Measurements from ENCODE around the gene PSMD1. TPM values are rescaled to one million over a fixed set of nuclear protein-coding genes. Genes with fewer than 3 reads are reported as not detected.

The PSMD1 gene
- total and polyA plus RNA-seq, 2 experiments from 2014 or later = 148 to 177 TPM

DNA sequence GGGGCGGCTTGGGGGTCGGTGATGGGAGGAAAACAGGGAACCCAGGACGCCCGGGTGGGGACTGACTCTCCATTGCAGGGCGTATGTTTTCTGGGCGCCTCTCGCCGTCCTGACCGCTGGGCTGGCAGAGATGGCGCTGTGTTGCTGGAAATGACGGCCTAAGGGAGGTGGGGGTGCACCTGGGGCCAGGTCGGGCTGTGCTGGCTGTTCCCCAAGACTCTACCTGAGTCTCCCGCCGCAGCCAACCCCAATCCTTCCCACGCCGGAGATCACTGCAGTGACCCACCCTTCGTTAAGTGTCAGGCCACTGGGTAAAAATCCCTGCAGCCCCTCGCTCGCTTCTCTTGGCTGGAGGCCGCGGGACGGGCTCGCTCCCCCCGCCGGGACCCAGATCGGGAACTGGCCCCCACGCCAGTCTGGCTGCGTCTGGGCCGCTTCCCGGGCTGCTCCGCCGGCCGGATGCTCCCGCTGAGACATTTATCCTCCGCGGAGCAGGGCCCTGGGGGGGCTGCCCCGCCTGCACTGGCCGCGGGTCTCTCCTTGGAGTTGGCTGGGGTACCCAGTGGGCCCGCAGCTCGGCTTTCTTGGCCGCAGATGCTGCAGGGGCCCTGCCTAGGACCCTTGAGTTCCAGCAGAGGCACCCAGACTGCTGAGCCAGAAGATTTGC, 134.0 kb downstream of the PSMD1 start:
- peak overlapping the region; percentile 92 for H3K27ac ChIP-seq (ENCODE audit: low read depth)
- H3K4me1 ChIP-seq (ENCODE audit: insufficient read depth) = peaks cover 24% of the 10 kb centered on the region
- no peaks in the 10 kb centered on the region for H3K36me3 Mint-ChIP-seq (ENCODE audit: low read depth)
- DNase-seq (ENCODE audit: low spot score) (peak; percentile 83), ATAC-seq (peak; percentile 84)
- H3K79me2 ChIP-seq (replicated peaks; ENCODE audit: insufficient read depth) = no peaks in the 10 kb centered on the region
- H3K27me3 ChIP-seq (ENCODE audit: insufficient read depth) = no peaks in the 10 kb centered on the region
- H3K9me3 Mint-ChIP-seq = no peaks in the 10 kb centered on the region
- no peaks in the 10 kb centered on the region for H3K9me2 ChIP-seq (ENCODE audit: insufficient read depth)
- peaks cover 18% of the 10 kb centered on the region for H3F3A ChIP-seq (replicated peaks; ENCODE audit: low read depth)
- no peaks in the 10 kb centered on the region for H4K20me1 ChIP-seq (replicated peaks; ENCODE audit: insufficient read depth)
- peak overlapping the region; percentile 88 for H2AFZ ChIP-seq
- TF ChIP-seq ZNF114 (CRISPR knock-in tag; IDR thresholded peaks at IDR 0.05) = no peak
- peak; percentile 37 for TF ChIP-seq POLR2AphosphoS5 (IDR thresholded peaks at IDR 0.05; ENCODE audit: low read depth)
- TF ChIP-seq, protein P1, sequence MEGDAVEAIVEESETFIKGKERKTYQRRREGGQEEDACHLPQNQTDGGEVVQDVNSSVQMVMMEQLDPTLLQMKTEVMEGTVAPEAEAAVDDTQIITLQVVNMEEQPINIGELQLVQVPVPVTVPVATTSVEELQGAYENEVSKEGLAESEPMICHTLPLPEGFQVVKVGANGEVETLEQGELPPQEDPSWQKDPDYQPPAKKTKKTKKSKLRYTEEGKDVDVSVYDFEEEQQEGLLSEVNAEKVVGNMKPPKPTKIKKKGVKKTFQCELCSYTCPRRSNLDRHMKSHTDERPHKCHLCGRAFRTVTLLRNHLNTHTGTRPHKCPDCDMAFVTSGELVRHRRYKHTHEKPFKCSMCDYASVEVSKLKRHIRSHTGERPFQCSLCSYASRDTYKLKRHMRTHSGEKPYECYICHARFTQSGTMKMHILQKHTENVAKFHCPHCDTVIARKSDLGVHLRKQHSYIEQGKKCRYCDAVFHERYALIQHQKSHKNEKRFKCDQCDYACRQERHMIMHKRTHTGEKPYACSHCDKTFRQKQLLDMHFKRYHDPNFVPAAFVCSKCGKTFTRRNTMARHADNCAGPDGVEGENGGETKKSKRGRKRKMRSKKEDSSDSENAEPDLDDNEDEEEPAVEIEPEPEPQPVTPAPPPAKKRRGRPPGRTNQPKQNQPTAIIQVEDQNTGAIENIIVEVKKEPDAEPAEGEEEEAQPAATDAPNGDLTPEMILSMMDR (conservative IDR thresholded peaks at IDR 0.05; ENCODE audit: low read depth in 2 of 2) = peak; percentile 33 to 53
- TF ChIP-seq CREB1 (CRISPR knock-in tag; IDR thresholded peaks at IDR 0.05; ENCODE audit: low read depth) = 0 out of 2 replicates have a peak, but pooled peaks have one; percentile 19
- no peak for TF ChIP-seq ZNF331 (CRISPR knock-in tag; IDR thresholded peaks at IDR 0.05; ENCODE audit: low read depth)
- no peaks in the 10 kb centered on the region for H3K36me3 ChIP-seq (ENCODE audit: insufficient read depth)
- H3K4me3 Mint-ChIP-seq = peak overlapping the region; percentile 66
- peaks cover 29% of the 10 kb centered on the region for H3K27me3 Mint-ChIP-seq (ENCODE audit: insufficient read depth, low read depth, poor library complexity)
- H3K4me1 Mint-ChIP-seq = peaks cover 29% of the 10 kb centered on the region
- H3K4me3 ChIP-seq = peak overlapping the region; percentile 52
- H3K4me2 ChIP-seq = peak overlapping the region; percentile 81
- H3K27ac Mint-ChIP-seq = peak overlapping the region; percentile 86

DNA sequence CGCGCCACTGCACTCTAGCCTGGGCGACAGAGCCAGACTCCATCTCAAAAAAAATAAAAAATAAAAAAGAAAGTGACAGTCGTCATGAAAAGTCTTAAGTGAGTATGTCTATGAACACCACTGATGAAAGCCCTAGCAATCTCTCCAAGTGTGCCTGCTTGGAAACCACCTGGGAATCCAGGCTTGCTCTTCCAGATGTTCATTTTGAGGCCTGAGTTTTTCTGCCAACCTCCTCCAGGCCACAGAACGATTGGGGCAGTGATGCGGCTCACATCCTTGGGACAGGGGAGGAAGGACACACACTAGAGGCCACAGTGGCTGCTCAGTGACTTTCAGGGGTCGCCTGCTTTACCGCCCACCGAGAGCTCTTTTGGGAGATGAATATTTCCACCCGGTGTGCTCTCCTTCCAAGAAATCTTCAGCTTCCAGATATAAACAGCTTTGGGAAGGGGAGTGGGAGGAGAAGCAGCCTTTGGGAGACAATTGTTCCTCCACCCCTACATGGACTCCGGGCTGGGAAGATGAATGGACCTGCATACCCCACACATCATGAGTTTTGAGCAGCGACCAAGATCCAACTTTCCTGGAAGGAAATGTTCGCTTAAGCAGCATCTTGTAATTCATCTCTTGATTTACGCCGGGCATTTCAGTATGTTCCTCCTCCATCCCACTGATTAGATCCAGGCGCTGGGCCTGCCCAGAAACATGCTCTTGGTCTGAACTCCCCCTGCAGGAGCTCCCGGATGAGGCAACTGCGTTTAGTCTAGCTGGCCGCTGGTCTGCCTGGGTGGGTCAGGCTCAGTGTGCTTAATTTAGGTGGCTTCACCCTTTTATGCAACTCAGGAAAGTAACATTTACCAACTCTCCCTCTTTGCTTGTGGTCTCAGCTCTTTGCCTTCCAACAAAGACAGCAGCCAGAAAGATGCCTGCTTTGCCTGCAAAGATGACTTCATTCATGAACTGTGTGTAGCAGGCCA, 135.5 kb downstream of the PSMD1 start:
- Histone ChIP-seq H3K4me1 (ENCODE audit: insufficient read depth) (peaks cover 24% of the 10 kb centered on the region), H3F3A (replicated peaks; ENCODE audit: low read depth) (peaks cover 18% of the 10 kb centered on the region), H2AFZ (peak overlapping the region; percentile 86), H3K9me2 (ENCODE audit: insufficient read depth) (no peaks in the 10 kb centered on the region), H3K79me2 (replicated peaks; ENCODE audit: insufficient read depth) (no peaks in the 10 kb centered on the region), H3K27me3 (ENCODE audit: insufficient read depth) (no peaks in the 10 kb centered on the region), H3K27ac (ENCODE audit: low read depth) (no peak overlapping the region; the same call in 1 of the 2 replicates), H4K20me1 (replicated peaks; ENCODE audit: insufficient read depth) (no peaks in the 10 kb centered on the region), H3K36me3 (ENCODE audit: insufficient read depth) (no peaks in the 10 kb centered on the region), H3K4me3 (no peak overlapping the region), H3K4me2 (no peak overlapping the region)
- H3K4me3 Mint-ChIP-seq = no peak overlapping the region
- no peak overlapping the region for H3K27ac Mint-ChIP-seq
- peak; percentile 93 for DNase-seq (ENCODE audit: low spot score)
- peaks cover 26% of the 10 kb centered on the region for H3K27me3 Mint-ChIP-seq (ENCODE audit: insufficient read depth, low read depth, poor library complexity)
- TF ChIP-seq STAT1 (IDR thresholded peaks at IDR 0.05; ENCODE audit: unreplicated experiment) = no peak
- TF ChIP-seq, protein P1 (conservative IDR thresholded peaks at IDR 0.05; ENCODE audit: low read depth in 2 of 2) = peak; percentile 69 to 84
- peaks cover 29% of the 10 kb centered on the region for H3K4me1 Mint-ChIP-seq
- ATAC-seq = peak; percentile 66
- H3K9me3 Mint-ChIP-seq = peaks cover 7% of the 10 kb centered on the region; the same call in 1 of the 3 replicates
- peaks cover 4% of the 10 kb centered on the region; the same call in 1 of the 3 replicates for H3K36me3 Mint-ChIP-seq (ENCODE audit: low read depth)

Measured in GM23338 (cell line).